Natural killer cell (primary cell): ENCODE measurements around the gene ADGRB3. TPM values are rescaled to one million over a fixed set of nuclear protein-coding genes. Genes with fewer than 3 reads are reported as not detected.

Experiments
- ATAC-seq, 3 donors: fragments of 150-1000 bp in 2 of 3; fragments of 200-7000 bp in 1 of 3; cut with Tn5 transposase; 1 replicate in 1 of 3; 2 replicates in 2 of 3; pipeline ENCODE4 v1.10.0; 2021; ENCODE audit warnings: mild to moderate bottlenecking in 2 of 3, moderate library complexity in 2 of 3
- DNase-seq, 2 donors: peaks; one replicate each; pipeline versions ENCODE4 v3.0.0 to v3.0.0-alpha.2; 2013 to 2021; ENCODE audit warnings: mixed read lengths in 1 of 2
- H3K27ac ChIP-seq: one replicate; pipeline ENCODE4 v1.5.1; 2013; ENCODE audit warnings: mild to moderate bottlenecking, low read length
- H3K27me3 ChIP-seq: one replicate; pipeline ENCODE4 v1.6.1; 2013; ENCODE audit warnings: low read length; ENCODE audit not compliant: control insufficient read depth, insufficient read depth
- H3K36me3 ChIP-seq: one replicate; pipeline ENCODE4 v1.6.1; 2013; ENCODE audit warnings: low read length; ENCODE audit not compliant: control insufficient read depth, insufficient read depth
- H3K4me1 ChIP-seq: one replicate; pipeline ENCODE4 v1.6.1; 2013; ENCODE audit warnings: low read length; ENCODE audit not compliant: control insufficient read depth, insufficient read depth
- H3K4me3 ChIP-seq: one replicate; pipeline ENCODE4 v1.5.1; 2013; ENCODE audit warnings: low read length
- H3K9me3 ChIP-seq: one replicate; pipeline ENCODE4 v1.6.1; 2013; ENCODE audit warnings: low read length; ENCODE audit not compliant: control insufficient read depth, insufficient read depth
- H3K27ac Mint-ChIP-seq, 2 donors: one replicate each; pipeline ENCODE4 v1.8.0; 2022; ENCODE audit warnings: mild to moderate bottlenecking in 2 of 2, mixed read lengths in 2 of 2, moderate library complexity in 1 of 2
- H3K27me3 Mint-ChIP-seq, 2 donors: one replicate each; pipeline ENCODE4 v1.8.0; 2022; ENCODE audit warnings: low read depth in 2 of 2, mixed read lengths in 2 of 2
- H3K36me3 Mint-ChIP-seq: one replicate; pipeline ENCODE4 v1.8.0; 2022; ENCODE audit warnings: mixed read lengths
- H3K4me1 Mint-ChIP-seq, 2 donors: one replicate each; pipeline ENCODE4 v1.8.0; 2022; ENCODE audit warnings: mixed read lengths in 2 of 2
- H3K4me3 Mint-ChIP-seq: one replicate; pipeline ENCODE4 v1.8.0; 2022; ENCODE audit warnings: mild to moderate bottlenecking, moderate library complexity, mixed read lengths
- H3K9me3 Mint-ChIP-seq, 2 donors: one replicate each; pipeline ENCODE4 v1.8.0; 2022; ENCODE audit warnings: mixed read lengths in 2 of 2
- WGBS: methylation state at CpG from one replicate; pipeline ENCODE4 v1.1.7; 2013; ENCODE audit warnings: missing lambda C conversion rate; ENCODE audit not compliant: insufficient coverage; 5-methylcytosine and 5-hydroxymethylcytosine counted together
- intact Hi-C: fragments of 100-400 bp; cut with micrococcal nuclease; formaldehyde crosslinking; loops from one replicate; pipeline ENCODE4 v1.14.2; 2022
- total RNA-seq, 4 donors: library from RNA; stranded (reverse); fragments of 120-200 nt in 1 of 4; gene quantifications; one replicate each; pipeline versions ENCODE4 v1.2.3 to v1.2.4, GENCODE V29; 2013 to 2022
- TF ChIP-seq, protein P1 (sequence below): fragments of 200-600 bp; IDR thresholded peaks from one replicate; pipeline ENCODE4 v1.8.0; 2022; ENCODE audit warnings: antibody characterized with exemption

ADGRB3 gene
- total RNA-seq, 3 donors from 2014 or later (not counting 1 experiment from before 2014, with no cell fraction given), result not detected

GRCh38 chr6:68654134-68654533 is 19.1 kb downstream of the ADGRB3 start:
- intact Hi-C loops, result no loop called here
- H3K9me3 Mint-ChIP-seq, result peaks cover 0 to 2% of the 10 kb centered on the region in 2 donors
- TF ChIP-seq, protein P1, sequence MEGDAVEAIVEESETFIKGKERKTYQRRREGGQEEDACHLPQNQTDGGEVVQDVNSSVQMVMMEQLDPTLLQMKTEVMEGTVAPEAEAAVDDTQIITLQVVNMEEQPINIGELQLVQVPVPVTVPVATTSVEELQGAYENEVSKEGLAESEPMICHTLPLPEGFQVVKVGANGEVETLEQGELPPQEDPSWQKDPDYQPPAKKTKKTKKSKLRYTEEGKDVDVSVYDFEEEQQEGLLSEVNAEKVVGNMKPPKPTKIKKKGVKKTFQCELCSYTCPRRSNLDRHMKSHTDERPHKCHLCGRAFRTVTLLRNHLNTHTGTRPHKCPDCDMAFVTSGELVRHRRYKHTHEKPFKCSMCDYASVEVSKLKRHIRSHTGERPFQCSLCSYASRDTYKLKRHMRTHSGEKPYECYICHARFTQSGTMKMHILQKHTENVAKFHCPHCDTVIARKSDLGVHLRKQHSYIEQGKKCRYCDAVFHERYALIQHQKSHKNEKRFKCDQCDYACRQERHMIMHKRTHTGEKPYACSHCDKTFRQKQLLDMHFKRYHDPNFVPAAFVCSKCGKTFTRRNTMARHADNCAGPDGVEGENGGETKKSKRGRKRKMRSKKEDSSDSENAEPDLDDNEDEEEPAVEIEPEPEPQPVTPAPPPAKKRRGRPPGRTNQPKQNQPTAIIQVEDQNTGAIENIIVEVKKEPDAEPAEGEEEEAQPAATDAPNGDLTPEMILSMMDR, result no peak

DNA sequence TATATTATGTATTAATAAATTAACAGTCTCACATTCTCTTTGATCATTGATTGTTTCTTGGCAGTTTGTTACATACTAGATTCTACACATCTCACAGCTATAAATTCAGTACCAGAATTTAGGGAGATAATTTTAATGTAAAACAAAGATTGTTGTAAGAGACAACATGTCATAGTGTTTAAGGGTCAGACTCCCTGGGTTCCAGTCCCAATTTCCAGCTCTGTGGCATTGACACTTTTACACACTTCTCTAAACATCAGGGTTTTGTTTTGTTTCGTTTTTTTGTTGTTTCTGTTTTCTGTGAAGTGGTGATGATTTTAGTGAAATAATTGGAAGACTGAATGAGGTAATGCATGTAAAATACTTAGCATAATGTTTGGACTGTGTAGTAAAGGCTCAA is 19.9 kb downstream of the ADGRB3 start:
- Mint-ChIP-seq H3K4me1 (no peaks in the 10 kb centered on the region), H3K36me3 (no peaks in the 10 kb centered on the region), H3K4me3 (no peak overlapping the region), H3K27me3 (no peaks in the 10 kb centered on the region), H3K9me3 (peaks cover 0 to 2% of the 10 kb centered on the region in 2 donors), H3K27ac (no peak overlapping the region)
- 57% methylated on average over 1 of the region's 1 CpG for WGBS
- no peaks in the 10 kb centered on the region for H3K9me3 ChIP-seq
- H3K4me1 ChIP-seq, result no peaks in the 10 kb centered on the region
- no peak overlapping the region for H3K27ac ChIP-seq
- H3K27me3 ChIP-seq, result no peaks in the 10 kb centered on the region
- ATAC-seq, result no peak
- TF ChIP-seq, protein P1, result no peak
- no peaks in the 10 kb centered on the region for H3K36me3 ChIP-seq
- DNase-seq, result no peak
- intact Hi-C loops, result no loop called here
- H3K4me3 ChIP-seq, result no peak overlapping the region

More at GRCh38 chr6:68654134-68654533, 19.1 kb downstream of the ADGRB3 start:
- Histone ChIP-seq H3K9me3 (no peaks in the 10 kb centered on the region), H3K36me3 (no peaks in the 10 kb centered on the region), H3K27me3 (no peaks in the 10 kb centered on the region), H3K27ac (no peak overlapping the region), H3K4me1 (no peaks in the 10 kb centered on the region), H3K4me3 (no peak overlapping the region)
- no peak overlapping the region for H3K4me3 Mint-ChIP-seq
- H3K27me3 Mint-ChIP-seq, result no peaks in the 10 kb centered on the region
- H3K27ac Mint-ChIP-seq, result no peak overlapping the region
- ATAC-seq, result no peak
- H3K4me1 Mint-ChIP-seq, result no peaks in the 10 kb centered on the region
- H3K36me3 Mint-ChIP-seq, result no peaks in the 10 kb centered on the region
- no peak for DNase-seq
- WGBS, result no CpG with 5 or more reads among the region's 2 CpGs

DNA sequence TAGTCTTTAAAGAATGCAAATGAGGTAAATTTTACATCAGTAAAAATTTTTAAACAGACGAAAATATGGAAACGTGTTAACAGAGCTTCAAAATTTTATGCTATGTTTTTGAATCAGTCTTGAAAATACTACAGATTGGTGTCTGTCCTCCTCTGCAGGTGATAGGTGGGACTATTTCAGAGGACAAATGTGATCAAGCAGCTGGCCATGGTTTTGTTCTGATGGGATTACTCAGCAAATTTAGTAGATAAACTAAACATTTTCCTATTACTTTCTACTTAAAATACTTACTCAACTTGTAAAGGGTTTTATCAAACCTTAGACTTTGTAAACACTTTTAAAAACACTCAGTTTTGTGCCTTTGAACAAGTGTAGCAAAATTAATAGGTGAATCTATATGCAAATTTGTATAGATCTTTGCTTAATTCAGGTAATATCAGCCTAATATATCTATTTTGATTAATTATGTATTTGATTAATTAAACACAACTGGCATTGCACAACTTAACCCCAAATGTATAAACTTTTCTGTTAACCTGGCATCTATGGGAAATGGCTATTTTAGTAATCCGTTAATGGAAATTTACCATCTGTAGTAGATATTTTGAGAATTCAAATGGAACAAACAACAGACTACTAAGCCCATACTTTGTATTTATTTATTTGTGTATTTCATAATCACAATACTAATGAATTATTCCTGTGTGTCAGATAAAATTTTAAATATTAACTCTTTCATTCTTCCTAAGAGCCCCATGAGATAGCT is 22.5 kb downstream of the ADGRB3 start:
- Mint-ChIP-seq H3K4me1 (no peaks in the 10 kb centered on the region), H3K27ac (no peak overlapping the region), H3K4me3 (no peak overlapping the region), H3K9me3 (peaks cover 2 to 3% of the 10 kb centered on the region in 2 donors), H3K36me3 (no peaks in the 10 kb centered on the region), H3K27me3 (no peaks in the 10 kb centered on the region)
- Histone ChIP-seq H3K4me1 (no peaks in the 10 kb centered on the region), H3K4me3 (no peak overlapping the region), H3K9me3 (no peaks in the 10 kb centered on the region), H3K27ac (no peak overlapping the region), H3K36me3 (no peaks in the 10 kb centered on the region), H3K27me3 (no peaks in the 10 kb centered on the region)
- ATAC-seq (no peak), DNase-seq (no peak)
- WGBS, result 44% methylated on average over 2 of the region's 3 CpGs
- TF ChIP-seq, protein P1, result no peak
- intact Hi-C loops, result no loop called here

DNA sequence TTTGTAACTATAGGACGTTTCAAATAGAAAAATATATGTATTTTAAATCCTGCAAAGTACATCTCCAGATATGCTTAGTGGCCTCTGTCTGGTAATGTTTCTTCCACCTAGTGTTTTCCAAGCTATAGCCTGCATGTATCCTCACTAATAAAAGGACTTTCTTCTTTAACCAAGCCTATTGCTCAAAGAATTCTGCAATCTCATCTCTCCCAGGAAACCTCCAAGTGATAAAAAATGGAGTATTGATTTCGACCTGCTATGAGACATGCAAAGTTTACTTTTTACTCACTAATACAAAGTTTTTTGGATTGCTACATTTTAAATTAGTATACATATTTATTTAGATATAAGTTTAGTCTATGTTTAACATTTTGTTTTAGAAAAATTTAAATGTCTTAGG is 23.3 kb downstream of the ADGRB3 start:
- Mint-ChIP-seq H3K27ac (no peak overlapping the region), H3K4me1 (no peaks in the 10 kb centered on the region), H3K36me3 (no peaks in the 10 kb centered on the region), H3K4me3 (no peak overlapping the region), H3K27me3 (no peaks in the 10 kb centered on the region), H3K9me3 (peaks cover 0 to 3% of the 10 kb centered on the region in 2 donors)
- ATAC-seq (no peak), DNase-seq (no peak)
- Histone ChIP-seq H3K27ac (no peak overlapping the region), H3K27me3 (no peaks in the 10 kb centered on the region), H3K4me1 (no peaks in the 10 kb centered on the region), H3K4me3 (no peak overlapping the region), H3K9me3 (no peaks in the 10 kb centered on the region), H3K36me3 (no peaks in the 10 kb centered on the region)
- WGBS, result no CpG with 5 or more reads among the region's 2 CpGs
- TF ChIP-seq, protein P1, result no peak
- intact Hi-C loops, result no loop called here
